Activated naive CD8-positive, alpha-beta T cell treated with anti-CD3 and anti-CD28 coated beads for 36 hours (primary cell): ENCODE results near the gene PGM2L1. TPM values are rescaled to one million over a fixed set of nuclear protein-coding genes. Genes with fewer than 3 reads are reported as not detected.

Experiments used
- DNase-seq: peaks from one replicate; pipeline ENCODE4 v3.0.0; 2021
- H3K27ac Mint-ChIP-seq: one replicate; pipeline ENCODE4 v1.8.0; 2022; ENCODE audit warnings: mild to moderate bottlenecking, moderate library complexity, mixed read lengths
- H3K27me3 Mint-ChIP-seq: one replicate; pipeline ENCODE4 v1.8.0; 2022; ENCODE audit warnings: mild to moderate bottlenecking, mixed read lengths
- H3K36me3 Mint-ChIP-seq: one replicate; pipeline ENCODE4 v1.8.0; 2021; ENCODE audit warnings: mild to moderate bottlenecking, mixed read lengths
- H3K4me1 Mint-ChIP-seq: one replicate; pipeline ENCODE4 v1.8.0; 2021; ENCODE audit warnings: mixed read lengths
- H3K4me3 Mint-ChIP-seq: one replicate; pipeline ENCODE4 v1.8.0; 2022; ENCODE audit warnings: mild to moderate bottlenecking, moderate library complexity, mixed read lengths
- H3K9me3 Mint-ChIP-seq: one replicate; pipeline ENCODE4 v1.8.0; 2022; ENCODE audit warnings: mixed read lengths
- total RNA-seq, 2 experiments: library from RNA; stranded (reverse); gene quantifications; one replicate each; pipeline ENCODE4 v1.2.3, GENCODE V29; 2021

Gene PGM2L1
- total RNA-seq, 2 experiments from 2014 or later: 10.3 to 11.0 TPM

DNA sequence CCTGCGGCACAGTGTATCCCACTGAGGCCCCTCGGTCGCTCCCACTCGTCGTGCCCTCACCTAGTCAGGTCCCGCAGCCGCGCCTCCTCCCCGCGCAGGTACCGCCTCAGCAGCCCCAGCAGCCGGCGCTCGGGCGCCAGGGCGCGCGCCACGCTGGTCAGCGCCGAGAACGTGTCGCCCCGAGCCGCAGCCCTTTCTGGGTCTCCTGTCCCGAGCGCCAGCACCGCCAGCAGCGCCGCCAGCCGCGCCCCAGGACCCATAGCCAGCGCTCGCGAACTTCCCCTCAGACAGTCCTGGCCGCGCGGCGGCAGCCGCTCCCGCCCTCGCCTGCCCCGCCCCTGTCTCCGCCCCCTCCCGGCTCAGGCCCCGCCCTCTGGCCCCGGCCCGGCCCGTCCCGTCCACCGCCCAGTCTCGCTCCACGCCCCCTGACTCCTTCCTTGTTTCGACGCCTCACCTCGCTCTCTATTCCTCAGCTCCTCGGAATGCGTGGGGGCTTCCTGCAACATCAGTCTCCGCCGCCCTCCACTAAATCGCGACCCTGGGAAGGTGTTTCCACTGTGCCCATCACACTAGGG, 86.8 kb downstream of the PGM2L1 start, which contains the start of gene P4HA3:
TSS of gene P4HA3 (minus strand) at position 289 of the 575 bp plus-strand sequence. CDS start at position 260, 29 bp downstream.
- H3K27me3 Mint-ChIP-seq: peaks cover 50% of the 10 kb centered on the region

GRCh38 chr11:74310857-74311256, 87.4 kb downstream of the PGM2L1 start:
- no peaks in the 10 kb centered on the region for H3K36me3 Mint-ChIP-seq
- H3K9me3 Mint-ChIP-seq: peaks cover 3% of the 10 kb centered on the region
- peak overlapping the region; percentile 35 for H3K4me3 Mint-ChIP-seq
- no peak for DNase-seq
- no peak overlapping the region for H3K27ac Mint-ChIP-seq
- peaks cover 55% of the 10 kb centered on the region for H3K27me3 Mint-ChIP-seq
- peaks cover 3% of the 10 kb centered on the region for H3K4me1 Mint-ChIP-seq

More for the DNA sequence above, 86.8 kb downstream of the PGM2L1 start, which contains the start of gene P4HA3:
- H3K27ac Mint-ChIP-seq: no peak within 1 kb of the TSS
- DNase-seq: peak; percentile 59
- H3K36me3 Mint-ChIP-seq: no peaks in the 10 kb centered on the region
- peaks cover 1% of the 10 kb centered on the region for H3K4me1 Mint-ChIP-seq
- peaks cover 3% of the 10 kb centered on the region for H3K9me3 Mint-ChIP-seq
- H3K4me3 Mint-ChIP-seq: peak within 1 kb of the TSS; percentile 60

DNA sequence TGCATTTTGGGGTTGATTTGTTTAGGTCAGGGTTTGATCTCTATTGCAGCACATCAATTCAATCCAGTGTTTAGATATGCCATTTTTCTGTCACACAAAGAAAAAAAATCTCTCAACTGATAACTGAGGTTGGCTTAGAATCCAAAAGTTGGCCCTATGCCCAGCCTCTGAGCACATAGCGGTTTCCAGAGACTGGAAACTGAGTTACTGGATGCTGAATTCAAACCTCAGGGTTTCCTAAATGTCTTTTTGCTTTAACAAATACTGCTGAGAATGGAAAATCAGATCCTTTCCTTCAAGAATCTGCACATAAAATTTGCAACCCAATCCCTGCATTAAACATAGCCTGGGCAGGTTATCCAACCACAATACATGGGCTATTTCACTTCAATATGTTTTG, 90.8 kb downstream of the PGM2L1 start:
- Mint-ChIP-seq H3K27me3 (peaks cover 73% of the 10 kb centered on the region), H3K4me1 (peaks cover 5% of the 10 kb centered on the region), H3K27ac (no peak overlapping the region), H3K4me3 (no peak overlapping the region), H3K9me3 (no peaks in the 10 kb centered on the region), H3K36me3 (no peaks in the 10 kb centered on the region)
- no peak for DNase-seq

- Mint-ChIP-seq H3K36me3 (no peaks in the 10 kb centered on the region), H3K27ac (no peak overlapping the region), H3K4me3 (no peak overlapping the region), H3K4me1 (peaks cover 5% of the 10 kb centered on the region), H3K9me3 (no peaks in the 10 kb centered on the region), H3K27me3 (peaks cover 69% of the 10 kb centered on the region)
- no peak for DNase-seq
Measured at GRCh38 chr11:74306435-74307175, 91.6 kb downstream of the PGM2L1 start.

DNA sequence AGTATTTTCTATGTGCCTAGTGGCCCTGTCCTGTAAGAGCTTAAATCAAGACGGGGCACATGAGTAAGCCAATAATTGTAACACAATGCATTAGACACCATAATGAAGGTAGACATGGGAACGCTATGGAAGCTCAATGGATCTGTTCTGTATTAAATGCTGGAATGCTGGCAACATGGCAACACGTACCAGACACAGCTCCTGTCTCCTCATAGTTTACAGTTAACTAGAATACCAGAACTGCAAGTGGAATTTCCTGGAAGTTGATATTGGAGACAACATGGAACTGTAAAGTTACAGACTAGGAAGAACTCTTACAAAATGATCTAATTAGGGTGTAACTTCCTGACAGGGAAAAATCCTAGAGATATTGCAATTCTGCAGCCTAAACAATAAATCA, 99.2 kb downstream of the PGM2L1 start:
- peaks cover 1% of the 10 kb centered on the region for H3K9me3 Mint-ChIP-seq
- H3K4me3 Mint-ChIP-seq: no peak overlapping the region
- DNase-seq: no peak
- H3K36me3 Mint-ChIP-seq: no peaks in the 10 kb centered on the region
- H3K27ac Mint-ChIP-seq: no peak overlapping the region
- peaks cover 4% of the 10 kb centered on the region for H3K4me1 Mint-ChIP-seq
- H3K27me3 Mint-ChIP-seq: peaks cover 31% of the 10 kb centered on the region

DNA sequence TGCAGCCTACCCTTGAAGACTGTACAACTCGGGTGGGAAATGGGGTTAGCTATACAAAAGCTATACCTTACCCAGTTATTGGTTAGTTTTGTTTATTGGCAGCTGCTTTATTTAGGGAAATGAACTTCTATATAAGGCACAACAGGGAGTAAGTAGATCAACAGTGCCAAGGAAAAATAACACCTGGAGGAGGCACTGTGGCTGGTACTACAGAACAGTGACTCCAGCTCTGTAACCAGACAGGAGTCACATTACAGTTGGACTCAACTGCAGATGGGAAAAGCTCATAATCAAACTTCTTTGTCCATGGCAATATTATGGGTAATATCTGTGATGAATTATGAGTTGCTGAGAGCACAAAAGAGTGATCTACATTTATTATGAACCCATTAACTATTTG, 100.7 kb downstream of the PGM2L1 start:
- Mint-ChIP-seq H3K27ac (no peak overlapping the region), H3K4me1 (peaks cover 4% of the 10 kb centered on the region), H3K36me3 (no peaks in the 10 kb centered on the region), H3K4me3 (no peak overlapping the region), H3K9me3 (peaks cover 4% of the 10 kb centered on the region), H3K27me3 (peaks cover 32% of the 10 kb centered on the region)
- no peak for DNase-seq

GRCh38 chr11:74288911-74289310, 109.3 kb downstream of the PGM2L1 start:
- Mint-ChIP-seq H3K27me3 (peaks cover 14% of the 10 kb centered on the region), H3K4me1 (no peaks in the 10 kb centered on the region), H3K4me3 (no peak overlapping the region), H3K27ac (no peak overlapping the region), H3K36me3 (no peaks in the 10 kb centered on the region), H3K9me3 (peaks cover 2% of the 10 kb centered on the region)
- no peak for DNase-seq

- H3K9me3 Mint-ChIP-seq: peaks cover 1% of the 10 kb centered on the region
- H3K27ac Mint-ChIP-seq: no peak overlapping the region
- H3K36me3 Mint-ChIP-seq: no peaks in the 10 kb centered on the region
- H3K27me3 Mint-ChIP-seq: peaks cover 11% of the 10 kb centered on the region
- no peak for DNase-seq
- H3K4me3 Mint-ChIP-seq: no peak overlapping the region
- no peaks in the 10 kb centered on the region for H3K4me1 Mint-ChIP-seq
Measured at GRCh38 chr11:74288161-74288560, 110.1 kb downstream of the PGM2L1 start.

DNA sequence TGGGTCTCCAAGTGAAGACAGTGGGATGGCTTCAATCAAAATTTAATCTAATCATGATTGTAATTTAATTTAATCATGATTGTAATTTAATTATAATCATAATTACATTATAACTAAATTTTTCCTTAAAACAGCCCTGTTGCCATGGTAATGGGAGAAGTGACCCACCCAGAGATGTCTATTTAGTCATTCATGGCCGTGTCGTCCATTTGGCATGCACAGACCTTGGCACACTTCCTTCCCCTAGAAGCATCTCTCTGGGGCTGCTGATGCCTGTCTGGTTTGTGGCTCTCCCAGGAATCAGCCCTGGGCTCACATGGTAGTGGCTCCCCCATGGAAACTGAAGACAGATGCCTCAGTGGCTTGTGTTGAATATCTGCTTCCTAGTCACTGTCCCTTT, 113.8 kb downstream of the PGM2L1 start:
- no peaks in the 10 kb centered on the region for H3K4me1 Mint-ChIP-seq
- no peak overlapping the region for H3K27ac Mint-ChIP-seq
- H3K27me3 Mint-ChIP-seq: peaks cover 4% of the 10 kb centered on the region
- no peaks in the 10 kb centered on the region for H3K9me3 Mint-ChIP-seq
- no peak overlapping the region for H3K4me3 Mint-ChIP-seq
- DNase-seq: no peak
- H3K36me3 Mint-ChIP-seq: no peaks in the 10 kb centered on the region

- Mint-ChIP-seq H3K4me3 (no peak overlapping the region), H3K9me3 (no peaks in the 10 kb centered on the region)
Measured at GRCh38 chr11:74283580-74284180, 114.6 kb downstream of the PGM2L1 start.

DNA sequence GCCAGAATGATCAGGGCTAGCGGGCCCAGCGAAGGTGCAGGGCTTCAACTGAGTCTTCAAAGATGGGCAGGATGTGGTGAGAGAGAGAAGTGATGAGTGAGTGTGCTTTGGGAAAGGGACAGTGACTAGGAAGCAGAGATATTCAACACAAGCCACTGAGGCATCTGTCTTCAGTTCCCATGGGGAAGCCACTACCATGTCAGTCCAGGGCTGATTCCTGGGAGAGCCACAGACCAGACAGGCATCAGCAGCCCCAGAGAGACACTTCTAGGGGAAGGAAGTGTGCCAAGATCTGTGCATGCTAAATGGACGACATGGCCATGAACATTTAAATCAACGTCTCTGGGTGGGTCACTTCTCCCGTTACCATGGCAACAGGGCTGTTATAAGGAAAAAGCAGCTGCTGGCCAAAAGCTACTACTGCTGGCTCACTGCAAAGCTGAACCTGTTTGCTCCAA, 115.3 kb downstream of the PGM2L1 start:
- H3K36me3 Mint-ChIP-seq: no peaks in the 10 kb centered on the region
- no peaks in the 10 kb centered on the region for H3K9me3 Mint-ChIP-seq
- no peaks in the 10 kb centered on the region for H3K27me3 Mint-ChIP-seq
- H3K4me1 Mint-ChIP-seq: no peaks in the 10 kb centered on the region
- H3K4me3 Mint-ChIP-seq: no peak overlapping the region
- no peak for DNase-seq
- H3K27ac Mint-ChIP-seq: no peak overlapping the region

More at GRCh38 chr11:74283580-74284180, 114.6 kb downstream of the PGM2L1 start:
- Mint-ChIP-seq H3K27ac (no peak overlapping the region), H3K36me3 (no peaks in the 10 kb centered on the region), H3K27me3 (peaks cover 4% of the 10 kb centered on the region), H3K4me1 (no peaks in the 10 kb centered on the region)
- no peak for DNase-seq

- no peak for DNase-seq
- Mint-ChIP-seq H3K27me3 (no peaks in the 10 kb centered on the region), H3K9me3 (no peaks in the 10 kb centered on the region), H3K27ac (no peak overlapping the region), H3K4me1 (no peaks in the 10 kb centered on the region), H3K36me3 (no peaks in the 10 kb centered on the region), H3K4me3 (no peak overlapping the region)
Measured at GRCh38 chr11:74282421-74282820, 115.8 kb downstream of the PGM2L1 start.

DNA sequence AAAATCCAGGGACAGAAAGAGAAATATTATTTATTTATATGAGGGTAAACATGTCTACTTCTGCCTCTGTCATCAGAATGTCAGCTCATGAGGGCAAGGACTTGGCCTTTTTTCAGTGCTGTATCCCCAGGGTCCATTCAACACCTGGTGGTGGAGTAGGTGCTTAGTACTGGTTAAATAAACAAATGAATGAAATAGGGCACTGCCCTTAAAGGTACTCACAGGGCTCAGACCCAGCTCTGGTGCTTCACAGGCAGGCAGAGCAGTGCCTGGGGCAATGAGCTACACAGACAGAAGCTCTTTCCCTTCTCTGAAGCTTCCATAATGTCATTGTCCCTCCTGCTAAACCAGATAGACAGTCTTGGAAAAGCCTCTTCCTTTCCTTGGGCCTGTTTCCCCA, 117.7 kb downstream of the PGM2L1 start:
- H3K27me3 Mint-ChIP-seq: peaks cover 3% of the 10 kb centered on the region
- no peaks in the 10 kb centered on the region for H3K4me1 Mint-ChIP-seq
- no peak for DNase-seq
- no peak overlapping the region for H3K4me3 Mint-ChIP-seq
- no peaks in the 10 kb centered on the region for H3K36me3 Mint-ChIP-seq
- no peaks in the 10 kb centered on the region for H3K9me3 Mint-ChIP-seq
- H3K27ac Mint-ChIP-seq: no peak overlapping the region
